ENCODE results near the gene USP40.

Gene USP40

DNA sequence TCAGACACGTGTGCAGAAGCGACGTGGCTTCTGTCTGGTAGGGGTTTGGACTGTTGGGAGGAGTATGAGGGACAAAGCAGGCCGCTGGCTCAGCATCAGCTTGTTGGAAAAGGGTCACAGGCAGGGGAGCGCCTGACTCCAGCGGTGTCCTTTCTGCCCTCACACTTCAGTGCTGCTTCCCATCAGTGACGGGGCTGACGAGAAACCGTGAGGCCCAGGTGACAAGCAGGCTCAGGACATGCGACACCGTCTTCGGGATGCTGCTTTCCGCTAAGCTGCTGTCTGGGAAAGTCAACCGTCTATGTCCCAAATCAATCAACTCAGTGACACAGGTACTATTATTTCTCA, 90.5 kb downstream of the USP40 start:
- DNase-seq (ENCODE audit: low spot score) = no peak

DNA sequence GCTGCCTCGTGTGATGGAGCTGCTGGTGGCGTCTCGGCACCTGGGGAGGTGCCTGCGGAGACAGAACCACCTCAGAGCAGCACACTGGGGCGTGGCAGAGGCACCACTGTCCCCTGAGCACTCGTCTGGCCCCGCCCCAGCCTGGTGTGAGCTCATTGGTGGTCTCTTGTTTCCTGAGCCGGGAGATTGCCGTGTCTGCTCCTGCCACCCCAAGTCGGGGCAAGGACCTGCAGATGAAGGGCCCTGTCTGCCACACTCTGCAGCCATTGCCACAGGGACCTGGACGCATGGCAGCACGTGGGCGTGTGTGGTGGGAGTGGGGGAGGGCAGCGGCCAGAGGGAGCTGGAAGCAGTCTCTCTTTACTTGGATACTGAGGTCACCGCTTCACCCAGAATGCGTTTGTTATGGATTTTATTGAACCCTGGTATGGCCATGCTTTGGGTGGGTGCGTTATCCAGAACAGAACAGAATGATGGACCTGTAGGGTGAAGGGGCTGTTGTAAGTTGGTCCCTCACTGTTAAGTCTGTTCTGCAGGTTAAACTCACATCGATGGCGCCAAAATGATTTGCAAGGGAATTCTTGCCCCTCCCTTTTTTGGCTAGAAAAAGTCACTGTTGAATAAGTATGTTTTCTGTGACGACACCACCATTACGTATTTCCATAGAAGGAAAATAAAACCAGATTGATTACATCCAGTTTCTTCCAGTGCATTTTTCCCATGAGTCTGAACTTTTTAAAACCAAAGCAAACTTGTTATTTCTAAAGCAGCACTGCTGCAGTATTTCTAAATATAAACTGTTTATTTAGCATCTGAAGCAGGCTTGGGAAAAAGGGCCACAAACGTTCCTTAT, 92.0 kb downstream of the USP40 start:
- no peak for DNase-seq (ENCODE audit: low spot score)

DNA sequence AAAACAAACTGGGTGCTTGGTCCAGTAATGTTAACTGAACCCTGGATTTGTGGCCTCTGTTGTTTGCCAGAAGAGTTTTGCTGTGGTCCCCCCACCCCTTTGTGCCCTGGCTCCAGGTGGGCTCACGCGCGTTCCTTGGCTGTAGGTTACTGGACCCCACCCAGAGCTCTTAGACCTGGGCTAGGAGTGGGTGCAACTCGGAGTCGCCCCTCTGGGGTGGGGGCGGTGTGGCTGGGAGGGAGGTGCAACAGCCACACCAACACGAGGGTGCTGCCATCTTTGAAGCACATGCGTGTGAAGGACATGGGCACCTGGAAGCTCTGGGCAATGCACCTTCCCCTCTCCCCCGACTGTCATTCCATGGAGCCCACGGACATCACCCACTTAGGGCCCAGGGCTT, 92.7 kb downstream of the USP40 start:
- no peak for DNase-seq (ENCODE audit: low spot score)

DNA sequence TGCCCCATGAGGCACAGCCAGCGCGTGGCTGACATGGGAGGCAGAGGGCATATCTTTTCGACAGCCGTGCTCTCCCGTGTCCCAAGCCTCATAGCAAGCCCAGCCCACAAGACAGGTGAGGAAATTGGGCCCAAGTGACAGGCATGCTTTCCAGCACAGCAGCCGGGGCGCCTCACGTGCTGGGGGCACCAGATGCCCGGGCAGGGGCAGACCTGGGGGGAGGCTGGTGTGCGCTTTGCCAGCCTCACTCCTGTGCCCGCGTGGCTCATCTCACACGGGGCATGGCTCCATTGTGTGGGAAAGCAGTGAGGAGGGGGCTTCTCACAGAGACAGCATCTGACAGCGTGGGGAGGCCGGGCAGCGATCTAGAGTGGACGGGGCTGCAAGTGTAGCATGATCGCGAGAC, 93.2 kb downstream of the USP40 start:
- DNase-seq (ENCODE audit: low spot score) = no peak

DNA sequence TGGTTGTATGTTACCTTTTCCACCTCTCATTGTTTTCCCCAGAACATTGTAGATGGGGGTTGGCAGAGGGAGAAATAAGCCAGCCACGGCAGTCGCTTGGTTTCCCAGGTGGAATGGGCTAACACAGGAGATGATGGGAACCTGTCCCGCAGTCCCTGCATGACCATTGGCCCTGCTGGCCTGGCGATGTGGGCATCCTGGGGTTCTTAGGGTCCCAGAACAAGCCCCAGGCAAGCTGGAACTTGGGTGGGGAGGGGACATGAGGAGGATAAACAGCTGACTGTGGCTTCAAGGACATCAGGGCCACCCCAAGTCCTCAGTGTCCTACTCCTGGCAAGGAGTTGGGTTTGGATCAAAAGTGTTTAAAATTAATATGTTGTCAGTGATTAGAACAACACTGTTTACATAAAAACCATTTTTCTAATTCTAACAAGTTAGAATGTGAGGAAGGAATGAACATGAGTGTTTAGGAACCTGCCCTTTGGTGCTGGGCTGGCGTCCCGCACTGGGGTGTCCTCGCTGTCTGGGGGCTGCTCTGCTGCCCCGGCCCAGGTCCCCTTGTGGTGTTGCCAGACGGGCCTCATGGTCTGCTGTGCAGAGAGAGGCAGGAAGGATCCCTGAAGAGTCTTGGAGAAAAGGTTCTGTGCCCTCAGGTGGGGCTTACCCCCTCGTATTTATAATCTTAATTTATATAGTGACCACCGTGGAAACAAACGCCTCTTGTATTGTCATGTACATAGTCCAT, 95.1 kb downstream of the USP40 start:
- no peak for DNase-seq (ENCODE audit: low spot score)

DNA sequence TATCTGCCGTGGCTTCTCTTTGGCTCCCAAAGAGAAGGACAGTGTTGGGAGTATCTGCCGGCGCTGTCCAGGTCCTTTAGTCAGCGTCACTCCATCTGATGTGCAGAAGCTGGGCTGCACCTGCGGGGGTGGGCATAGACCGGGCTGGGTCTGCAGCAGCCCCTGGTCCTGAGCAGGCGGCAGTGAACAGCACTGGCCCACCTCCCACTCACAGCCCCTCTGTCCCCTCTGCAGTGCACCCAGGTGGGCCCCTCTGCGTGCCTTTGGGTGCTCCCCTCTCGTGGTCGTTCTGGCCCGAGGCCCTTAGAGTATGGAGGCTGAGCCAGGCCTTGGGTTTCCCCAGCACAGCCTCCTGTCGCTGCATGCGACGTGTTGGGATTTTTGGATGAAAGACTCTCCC, 95.7 kb downstream of the USP40 start:
- no peak for DNase-seq (ENCODE audit: low spot score)

DNA sequence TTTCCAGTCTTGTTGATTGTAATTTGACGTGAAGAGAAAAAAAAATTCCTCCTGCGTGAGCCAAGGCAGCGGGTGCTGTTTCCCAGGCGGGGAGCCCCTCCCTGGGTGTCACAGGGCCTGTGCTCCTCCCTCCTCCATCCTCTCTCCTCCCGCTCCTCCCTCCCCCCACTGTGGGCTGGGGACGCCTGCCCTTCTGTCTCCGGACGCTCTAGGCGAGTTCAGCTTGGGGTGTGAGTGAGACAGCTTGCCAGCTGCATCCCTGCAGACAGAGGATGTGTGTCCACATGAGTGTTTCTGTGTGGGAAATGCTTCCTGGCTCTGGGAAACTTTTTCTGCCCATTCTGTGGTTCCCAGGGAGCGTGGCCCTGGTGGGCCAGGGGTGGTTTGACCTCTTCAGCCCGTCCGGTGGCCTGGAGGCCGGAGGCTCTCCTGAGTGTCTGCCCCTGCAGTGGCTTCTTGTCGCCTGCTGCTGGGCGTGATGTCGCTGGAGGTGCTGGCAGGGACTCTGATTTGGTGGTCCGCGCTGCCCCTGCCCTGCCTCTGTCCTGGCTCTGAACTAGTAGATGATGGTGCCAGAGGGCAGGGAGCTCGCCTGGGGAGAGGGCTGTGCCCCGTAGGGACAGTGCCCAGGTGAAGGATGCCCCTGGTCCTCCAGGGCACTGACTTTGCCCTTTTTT, 96.4 kb downstream of the USP40 start:
- DNase-seq (ENCODE audit: low spot score) = no peak

DNA sequence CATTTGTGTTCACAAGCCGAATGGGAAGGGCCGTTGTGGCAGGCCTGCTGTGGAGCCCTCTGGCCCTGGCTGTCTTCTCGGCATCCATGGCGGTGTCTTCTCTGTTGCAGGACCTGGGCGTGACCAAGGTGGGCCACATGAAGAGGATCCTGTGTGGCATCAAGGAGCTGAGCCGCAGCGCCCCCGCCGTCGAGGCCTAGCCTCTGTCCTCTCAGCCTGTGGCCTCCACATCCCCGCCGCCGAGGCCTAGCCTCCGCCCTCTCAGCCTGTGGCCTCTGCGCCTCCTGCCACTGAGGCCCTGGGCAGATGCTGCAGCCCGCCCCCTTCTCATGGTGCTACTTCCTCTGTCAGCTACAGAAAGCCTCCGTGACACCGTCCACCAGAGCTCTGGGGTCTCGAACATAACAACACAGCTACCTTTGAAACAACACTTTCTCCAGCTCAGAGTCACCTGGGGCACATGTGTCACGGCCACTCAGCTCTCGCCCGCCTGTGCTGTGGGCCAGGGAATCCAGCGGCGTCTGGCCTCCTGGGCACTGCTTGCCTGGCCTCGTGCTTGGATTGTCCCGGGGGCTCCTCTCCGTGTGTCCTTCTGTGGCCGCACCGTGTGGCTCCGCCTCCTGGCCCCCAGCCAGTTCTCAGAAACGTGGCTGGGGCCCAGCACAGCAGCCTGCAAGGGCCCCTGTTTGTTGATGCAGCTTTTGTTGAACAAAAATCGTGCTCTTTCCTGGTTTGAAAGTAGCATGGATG, 97.1 kb downstream of the USP40 start:
- no peak for DNase-seq (ENCODE audit: low spot score)

DNA sequence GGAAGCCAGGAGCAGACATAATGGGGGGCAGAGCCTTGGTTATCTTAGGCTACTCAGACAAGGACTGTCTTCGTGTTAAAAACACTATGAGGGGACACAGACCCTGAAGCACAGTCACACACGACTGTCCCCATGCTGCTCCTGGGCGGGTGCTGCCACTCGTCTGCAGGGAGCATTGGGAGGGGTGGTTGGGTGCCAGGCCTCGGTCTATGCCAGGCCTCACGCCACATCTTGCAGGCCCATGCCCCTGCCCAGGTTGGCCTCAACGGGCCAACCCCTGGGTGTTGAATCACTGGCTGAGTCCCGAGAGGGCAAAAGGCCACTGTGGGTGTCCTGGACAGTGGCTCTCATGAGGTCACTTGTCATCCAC, 97.9 kb downstream of the USP40 start:
- DNase-seq (ENCODE audit: low spot score) = no peak

DNA sequence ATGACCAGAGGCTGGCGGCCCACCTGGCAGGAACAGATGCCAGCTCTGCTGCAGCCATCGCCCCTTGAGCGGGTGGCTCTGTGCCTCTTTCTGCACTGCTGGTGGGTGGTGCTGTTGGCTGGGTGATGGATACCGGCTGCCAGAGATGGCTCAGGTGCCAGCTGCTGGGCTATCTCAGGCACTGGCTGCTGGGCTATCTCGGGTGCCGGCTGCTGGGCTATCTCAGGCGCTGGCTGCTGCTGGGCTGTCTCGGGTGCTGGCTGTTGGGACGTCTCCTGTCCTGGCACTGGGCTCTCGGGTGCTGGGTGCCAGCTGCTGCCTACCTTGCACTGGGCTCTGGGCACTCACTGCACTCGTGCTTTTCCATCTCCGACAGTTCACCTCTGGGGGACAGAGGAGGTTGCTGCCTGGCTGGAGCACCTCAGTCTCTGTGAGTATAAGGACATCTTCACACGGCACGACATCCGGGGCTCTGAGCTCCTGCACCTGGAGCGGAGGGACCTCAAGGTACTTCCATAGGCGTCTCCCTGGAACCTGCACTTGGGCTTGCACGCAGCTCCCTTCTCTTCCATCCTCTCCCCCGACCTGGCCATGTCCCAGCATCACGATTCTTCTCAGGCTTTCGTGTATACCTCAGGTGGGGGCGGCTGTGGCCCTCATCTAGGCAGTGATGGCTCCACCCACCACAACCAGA, 98.4 kb downstream of the USP40 start:
- DNase-seq (ENCODE audit: low spot score) = no peak

DNA sequence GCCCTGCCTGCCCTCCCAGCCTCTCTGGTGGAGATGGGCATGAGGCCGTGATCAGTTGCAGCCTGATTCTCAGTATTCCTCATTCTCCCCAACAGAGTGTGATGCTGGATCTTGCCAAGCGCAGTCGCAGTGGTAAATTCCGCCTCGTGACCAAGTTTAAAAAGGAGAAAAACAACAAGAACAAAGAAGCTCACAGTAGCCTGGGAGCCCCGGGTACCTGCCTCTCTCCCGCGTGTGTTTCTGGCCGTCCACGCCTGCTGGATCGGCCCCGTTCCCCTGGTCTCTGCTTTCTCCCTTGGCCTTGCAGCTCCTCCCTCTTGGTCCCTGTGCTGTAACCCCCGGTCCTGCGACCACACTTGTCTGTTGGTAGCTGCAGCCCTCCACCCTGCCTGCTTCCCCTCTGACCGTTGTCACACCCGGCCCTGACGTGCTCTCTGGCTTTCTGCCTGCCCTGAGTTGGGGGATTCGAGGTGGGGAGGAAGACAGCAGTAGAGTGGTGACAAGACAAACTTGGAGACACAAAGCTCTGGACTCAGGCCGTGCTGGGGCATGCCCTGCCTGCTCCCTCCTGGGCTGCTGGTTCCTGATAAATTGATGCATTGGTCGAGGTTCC, 99.5 kb downstream of the USP40 start:
- no peak for DNase-seq (ENCODE audit: low spot score)

DNA sequence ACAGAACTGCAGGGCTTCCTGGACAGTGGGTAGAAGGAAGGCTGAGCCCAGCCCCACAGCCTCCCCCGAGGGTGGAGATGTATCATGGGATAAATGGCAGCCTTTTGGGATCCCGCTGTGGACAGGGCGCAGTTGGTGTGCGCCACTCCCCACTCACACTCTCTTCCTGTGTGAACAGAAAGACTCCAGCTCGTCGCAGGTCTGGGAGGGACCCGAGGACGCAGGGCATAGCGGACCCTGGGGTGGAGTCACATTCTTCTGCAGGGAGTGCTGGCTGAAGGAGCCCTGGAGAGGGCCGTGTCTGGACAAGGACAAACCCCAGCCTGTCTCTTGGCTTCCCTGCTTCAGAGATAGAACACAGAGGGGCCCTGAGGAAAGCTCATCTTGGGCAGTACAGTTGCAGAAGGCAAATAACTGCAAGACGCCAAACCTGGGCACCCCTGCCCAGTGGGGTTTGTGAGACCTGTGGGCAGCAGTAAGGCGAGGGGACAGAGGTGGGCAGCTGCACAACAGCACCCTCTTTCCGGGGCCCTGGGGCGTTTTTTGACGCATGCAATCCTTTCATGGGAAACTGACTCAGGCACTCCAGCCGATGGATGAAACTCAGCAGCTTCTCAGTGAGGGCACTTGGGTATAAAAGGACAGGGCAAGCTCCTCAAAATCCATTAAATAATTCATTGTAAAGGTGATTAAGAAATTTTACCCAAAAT, 101.9 kb downstream of the USP40 start:
- no peak for DNase-seq (ENCODE audit: low spot score)

DNA sequence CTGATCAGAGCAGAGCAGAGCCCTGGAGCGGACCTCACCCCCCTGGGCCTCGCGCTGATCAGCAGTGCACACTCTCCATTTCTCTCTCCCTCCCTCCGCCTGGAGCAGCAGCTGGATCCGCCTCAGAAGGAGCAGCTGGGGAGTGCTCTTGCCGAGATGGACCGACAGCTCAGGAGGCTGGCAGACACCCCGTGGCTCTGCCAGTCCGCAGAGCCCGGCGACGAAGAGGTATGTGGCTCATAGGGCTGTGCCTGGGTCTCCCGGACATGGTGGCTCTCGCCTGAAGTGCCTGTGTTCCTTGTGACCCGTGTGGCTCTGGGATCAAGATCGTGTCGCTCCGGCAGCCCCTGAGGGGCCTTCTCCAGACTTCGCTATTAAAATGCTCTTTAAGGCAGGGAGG, 102.5 kb downstream of the USP40 start:
- no peak for DNase-seq (ENCODE audit: low spot score)

DNA sequence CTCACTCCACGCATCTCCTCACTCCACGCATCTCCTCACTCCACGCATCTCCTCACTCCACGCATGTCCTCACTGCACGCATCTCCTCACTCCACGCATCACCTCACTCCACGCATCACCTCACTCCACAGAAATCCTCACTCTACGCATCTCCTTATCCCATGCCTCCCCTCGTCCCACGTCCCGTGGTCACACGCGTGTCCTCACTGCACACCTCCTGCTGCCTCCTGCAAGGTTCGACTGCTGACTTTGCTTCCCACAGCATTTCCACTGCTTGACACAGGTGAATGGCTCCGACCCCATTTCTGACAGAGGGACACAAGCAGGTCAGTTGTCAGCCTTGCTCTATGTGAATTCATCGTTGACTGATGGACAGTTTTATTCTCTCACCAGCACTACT, 103.0 kb downstream of the USP40 start:
- DNase-seq (ENCODE audit: low spot score) = no peak

DNA sequence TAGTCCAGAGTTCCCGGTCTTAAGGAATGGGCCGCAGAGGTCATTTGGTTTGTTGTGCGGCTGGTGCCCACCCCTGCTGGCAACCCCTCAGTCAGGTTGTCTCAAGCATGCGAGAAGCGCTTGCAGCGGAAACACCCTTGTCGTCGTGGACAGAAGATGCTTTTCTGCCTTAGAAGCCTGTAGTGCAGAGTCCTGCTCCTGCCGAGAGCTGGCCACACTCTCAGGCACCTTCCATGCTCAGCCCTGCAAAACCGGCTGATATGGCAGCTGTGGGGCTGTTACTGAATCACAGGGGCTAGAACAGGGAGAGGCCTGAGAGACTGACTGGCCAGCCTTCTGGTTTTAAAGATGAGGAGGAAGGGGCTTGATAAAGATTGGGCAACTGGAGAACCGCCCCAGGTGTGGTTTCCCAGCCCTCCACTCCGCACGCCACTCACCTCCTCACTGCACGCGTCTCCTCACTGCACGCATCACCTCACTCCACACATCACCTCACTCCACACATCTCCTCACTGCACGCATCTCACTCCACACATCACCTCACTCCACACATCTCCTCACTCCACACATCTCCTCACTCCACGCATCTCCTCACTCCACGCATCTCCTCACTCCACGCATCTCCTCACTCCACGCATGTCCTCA, 103.6 kb downstream of the USP40 start:
- DNase-seq (ENCODE audit: low spot score) = no peak

DNA sequence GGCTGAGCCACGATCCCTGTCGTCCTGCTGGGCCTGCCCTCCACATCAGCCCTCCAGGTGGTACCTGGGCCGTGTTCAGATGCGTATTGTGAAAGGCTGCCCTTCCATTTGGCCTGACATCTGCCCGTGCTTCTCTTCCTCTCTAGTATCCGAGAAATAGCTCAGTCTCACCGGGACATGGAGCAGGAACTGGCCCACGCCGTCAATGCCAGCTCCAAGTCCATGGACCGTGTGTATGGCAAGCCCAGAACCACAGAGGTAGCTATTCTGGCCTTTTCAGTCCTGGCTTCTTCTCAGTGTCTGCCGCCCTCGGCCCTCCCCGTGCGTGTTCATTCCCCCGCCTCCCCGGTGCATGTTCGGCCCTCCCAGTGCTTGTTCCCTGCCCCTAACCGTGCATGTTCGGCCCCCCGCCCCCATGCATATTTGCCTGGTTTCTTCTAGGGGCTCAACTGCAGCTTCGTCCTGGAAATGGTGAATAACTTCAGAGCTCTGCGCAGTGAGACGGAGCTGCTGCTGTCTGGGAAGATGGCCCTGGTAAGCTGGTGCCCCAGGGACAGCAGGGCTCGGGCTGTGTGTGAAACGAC, 104.3 kb downstream of the USP40 start:
- DNase-seq (ENCODE audit: low spot score) = no peak

DNA sequence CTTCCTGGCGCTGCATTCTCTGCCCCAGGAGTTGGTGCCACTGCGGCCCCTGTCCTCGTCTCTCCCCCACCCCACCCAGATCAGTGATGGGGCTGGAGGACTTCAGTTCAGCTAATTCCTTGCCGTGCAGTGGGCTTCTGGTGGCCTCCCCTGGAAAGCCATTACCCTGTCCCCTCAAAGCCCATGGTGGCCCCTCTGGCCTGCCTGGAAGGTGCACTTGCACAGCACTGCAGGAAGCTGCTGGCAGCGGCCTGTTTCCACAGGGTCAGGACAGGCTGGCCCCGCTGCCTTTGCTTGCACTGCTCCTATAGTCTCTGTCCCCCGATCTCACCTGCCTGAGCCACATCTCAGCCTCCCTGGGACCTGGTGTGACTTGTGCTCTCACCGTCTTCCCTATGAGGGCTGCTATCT, 105.1 kb downstream of the USP40 start:
- DNase-seq (ENCODE audit: low spot score) = no peak

DNA sequence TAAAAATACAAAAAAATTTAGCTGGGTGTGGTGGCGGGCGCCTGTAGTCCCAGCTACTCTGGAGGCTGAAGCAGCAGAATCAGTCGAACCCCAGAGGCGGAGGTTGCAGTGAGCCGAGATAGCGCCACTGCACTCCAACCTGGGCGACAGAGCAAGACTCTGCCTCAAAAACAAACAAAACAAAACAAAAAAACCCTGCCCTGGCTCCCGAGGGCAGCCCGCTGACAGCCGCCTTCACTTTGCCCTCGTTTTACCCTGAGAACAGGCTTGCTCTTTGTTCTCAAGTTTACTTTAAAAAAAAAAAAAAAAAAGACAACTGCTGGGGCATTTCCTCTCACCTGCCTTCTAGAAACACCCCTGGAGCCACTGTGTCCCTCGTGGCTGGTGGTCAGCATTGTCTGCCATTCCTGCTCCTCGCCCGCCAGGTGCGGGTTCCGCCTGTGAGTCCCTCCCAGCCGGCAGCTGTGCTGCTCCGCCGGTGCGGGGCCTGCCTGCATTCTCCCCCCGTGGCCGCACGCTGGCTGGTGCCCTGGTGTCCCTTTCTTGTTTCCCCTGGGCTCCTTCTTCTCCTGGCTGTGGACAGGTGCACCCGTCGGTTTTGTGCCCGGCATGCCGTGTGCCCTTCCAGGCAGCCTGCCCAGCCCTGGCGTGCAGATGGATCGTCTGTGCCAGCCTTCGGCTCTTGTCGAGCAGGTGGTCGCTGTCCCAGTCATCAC, 105.7 kb downstream of the USP40 start:
- no peak for DNase-seq (ENCODE audit: low spot score)

DNA sequence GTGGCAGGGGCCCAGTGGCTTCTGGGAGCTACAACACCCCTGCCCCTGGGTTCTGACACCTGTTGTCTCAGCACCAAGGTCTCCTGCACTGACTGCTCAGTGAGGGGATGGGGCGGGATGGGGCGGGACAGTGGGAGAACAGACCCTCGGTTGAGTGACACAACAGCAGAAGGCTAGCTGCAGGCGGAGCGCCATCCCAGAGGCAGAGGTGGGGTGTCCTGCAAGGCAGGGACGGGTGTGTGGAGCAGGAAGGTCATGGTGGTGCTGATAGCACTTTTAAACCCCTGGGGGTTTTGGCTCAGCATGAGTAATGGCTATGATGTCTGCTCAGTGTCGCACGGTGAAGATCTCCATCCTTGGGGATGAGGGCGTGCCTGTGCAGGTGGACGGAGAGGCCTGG, 107.2 kb downstream of the USP40 start:
- DNase-seq (ENCODE audit: low spot score) = no peak

Measured in CD4-positive, alpha-beta T cell treated with Interleukin-6 at 100 ng/mL for 8 hours (primary cell).